Frontal cortex (tissue), 4 donors: Measurements from ENCODE around the gene RNF151. TPM values are rescaled to one million over a fixed set of nuclear protein-coding genes. Genes with fewer than 3 reads are reported as not detected.
"Not testable (repeated sequence)": the region's sequence is repeated elsewhere in the genome, so short reads cannot be mapped to it uniquely, and the experiment has no call there.

Experiments
- DNase-seq, 2 donors: peaks; one replicate each; pipeline ENCODE4 v3.0.0; 2012; ENCODE audit warnings: low spot score in 2 of 2
- FAIRE-seq: peaks from 2 replicates; lab custom pipeline; 2012; peaks lifted over from hg19 to GRCh38; lab: Jason Lieb, UNC
- total RNA-seq: library from RNA; depleted of rRNA; stranded (reverse); fragments of >200 nt; gene quantifications from one replicate; pipeline ENCODE4 v1.2.3, GENCODE V29; 2014
- donor health status: control.
- donor health status: control.
- donor health status: control.

RNF151 gene
- total RNA-seq, 1 donor from 2014 or later, result not detected

- no peak for FAIRE-seq
These were observed 29.6 kb upstream of the RNF151 start for GRCh38 chr16:1936945-1937479.

GRCh38 chr16:1938316-1938715 is 28.3 kb upstream of the RNF151 start:
- FAIRE-seq (no peak), DNase-seq (no peak)

More at GRCh38 chr16:1936945-1937479, 29.6 kb upstream of the RNF151 start:
- no peak for DNase-seq

- no peak for DNase-seq
- no peak for FAIRE-seq
These were observed 27.7 kb upstream of the RNF151 start for GRCh38 chr16:1938910-1939309.

GRCh38 chr16:1939833-1940232 is 26.8 kb upstream of the RNF151 start:
- FAIRE-seq, DNase-seq: not testable (repeated sequence)

GRCh38 chr16:1940273-1941161 is 26.1 kb upstream of the RNF151 start:
- DNase-seq (no peak), FAIRE-seq (no peak)

GRCh38 chr16:1941162-1942046 is 25.3 kb upstream of the RNF151 start:
- DNase-seq, result no peak
- FAIRE-seq, result no peak

- DNase-seq, result no peak
- FAIRE-seq, result no peak
These were observed 24.4 kb upstream of the RNF151 start for GRCh38 chr16:1942047-1942809.

GRCh38 chr16:1942810-1943726 is 23.6 kb upstream of the RNF151 start, which contains the start of gene MSRB1:
Gene MSRB1, minus strand, starts transcription at chr16:1943199. Its CDS starts 43 bp downstream, at chr16:1943156.
- DNase-seq (peak; percentile 99 to 100), FAIRE-seq (peak; percentile 8)

GRCh38 chr16:1944612-1945199 is 21.9 kb upstream of the RNF151 start:
- no peak for DNase-seq
- FAIRE-seq, result no peak

GRCh38 chr16:1945559-1946391 is 20.9 kb upstream of the RNF151 start:
- DNase-seq (no peak), FAIRE-seq (no peak)

GRCh38 chr16:1946495-1947368 is 19.9 kb upstream of the RNF151 start:
- DNase-seq, result no peak
- no peak for FAIRE-seq

GRCh38 chr16:1947369-1947670 is 19.3 kb upstream of the RNF151 start:
- FAIRE-seq (no peak), DNase-seq (no peak)

- FAIRE-seq (no peak), DNase-seq (no peak)
These were observed 17.1 kb upstream of the RNF151 start for GRCh38 chr16:1949507-1949906.

GRCh38 chr16:1950047-1950446 is 16.6 kb upstream of the RNF151 start:
- DNase-seq (no peak), FAIRE-seq (no peak)

GRCh38 chr16:1950559-1950958 is 16.1 kb upstream of the RNF151 start:
- DNase-seq (no peak), FAIRE-seq (no peak)

- DNase-seq, result no peak
- no peak for FAIRE-seq
These were observed 12.9 kb upstream of the RNF151 start for GRCh38 chr16:1953734-1954133.
